Activated CD8-positive, alpha-beta memory T cell treated with anti-CD3 and anti-CD28 coated beads for 48 hours (primary cell): ENCODE measurements around the gene TMEM184A.
A peak's percentile ranks its signal among the peaks of the same experiment; 100 is the strongest.
"Not testable (repeated sequence)": the region's sequence is repeated elsewhere in the genome, so short reads cannot be mapped to it uniquely, and the experiment has no call there.

ENCODE experiments used
- DNase-seq, 3 experiments: peaks; one replicate each; pipeline ENCODE4 v3.0.0-alpha.2; 2020; ENCODE audit warnings: low read depth in 2 of 3, low spot score in 2 of 3

Gene TMEM184A

DNA sequence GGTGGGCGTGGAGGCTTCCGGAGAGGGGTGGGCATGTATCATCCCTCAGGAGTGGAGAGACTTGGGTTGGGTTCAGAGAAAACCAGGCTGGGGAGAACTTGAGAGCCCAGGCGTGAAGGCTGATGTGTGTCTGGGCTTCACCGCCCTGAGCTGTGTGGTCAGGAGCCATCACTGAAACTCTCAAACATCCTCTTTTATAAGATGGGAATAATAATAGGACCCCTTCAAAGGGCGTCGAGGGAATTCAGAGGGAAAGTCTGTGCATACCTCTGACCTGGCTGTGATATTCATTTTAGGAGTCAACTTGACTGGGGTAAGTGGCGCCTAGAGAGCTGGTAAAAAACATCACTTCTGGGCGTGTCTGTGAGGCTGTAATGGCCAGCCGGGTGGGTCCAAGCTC, 34.9 kb upstream of the TMEM184A start:
- DNase-seq: no peak

DNA sequence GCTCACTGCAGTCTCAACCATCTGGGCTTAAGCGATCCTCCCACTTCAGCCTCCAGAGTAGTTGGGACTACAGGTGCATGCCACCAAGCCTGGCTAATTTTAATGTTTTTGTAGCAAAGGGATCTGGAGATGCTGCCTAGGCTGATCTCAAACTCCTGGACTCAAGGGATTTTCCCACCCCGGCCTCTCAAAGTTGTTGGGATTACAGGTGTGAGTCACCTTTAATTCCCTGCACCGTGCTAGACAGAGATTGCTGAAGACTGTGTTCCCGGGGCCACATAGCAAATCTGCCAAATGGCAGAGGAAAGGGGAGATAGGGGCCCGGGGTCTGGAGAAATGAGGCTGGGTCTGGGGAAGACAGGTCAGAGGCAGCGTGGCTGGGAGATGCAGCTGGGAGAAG, 34.5 kb upstream of the TMEM184A start:
- DNase-seq: no peak

DNA sequence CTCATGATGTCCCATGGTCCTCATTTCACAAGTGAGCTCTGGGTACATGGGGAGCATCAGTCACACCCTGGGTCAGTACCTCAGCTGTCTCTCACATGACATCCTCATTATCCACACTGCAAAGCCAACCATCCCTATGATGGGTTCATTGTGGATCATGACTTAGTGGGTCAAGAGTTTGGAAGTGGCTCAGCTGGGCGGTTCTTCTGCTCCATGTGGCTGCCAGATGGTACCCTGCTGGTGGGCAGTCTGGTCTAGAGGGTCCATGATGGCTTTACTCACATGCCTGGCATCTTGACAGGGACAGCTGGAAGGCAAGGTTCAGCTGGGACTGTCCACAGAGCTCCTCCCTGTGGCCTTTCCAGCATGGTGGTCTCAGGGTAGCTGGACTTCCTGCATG, 33.0 kb upstream of the TMEM184A start:
- DNase-seq: no peak

DNA sequence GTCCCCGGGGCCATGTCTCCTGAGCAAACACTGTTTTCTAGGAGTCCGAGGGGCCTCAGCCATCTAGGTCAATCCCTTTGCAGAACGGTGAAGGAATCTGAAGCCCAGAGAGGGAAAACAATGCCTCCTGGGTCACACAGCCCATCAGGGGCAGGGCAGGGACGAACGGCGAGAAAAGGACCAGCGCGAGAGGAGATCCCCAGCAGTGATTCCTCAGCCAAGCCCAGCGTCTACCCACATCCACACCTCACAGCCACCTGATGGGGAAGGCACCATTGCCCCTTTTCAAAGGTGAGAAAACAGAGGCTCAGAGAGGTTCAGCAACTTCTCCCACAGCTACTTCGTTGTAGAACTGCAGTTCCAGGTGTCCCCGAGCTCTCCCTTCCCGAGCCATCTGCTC, 31.7 kb upstream of the TMEM184A start:
- DNase-seq: no peak

DNA sequence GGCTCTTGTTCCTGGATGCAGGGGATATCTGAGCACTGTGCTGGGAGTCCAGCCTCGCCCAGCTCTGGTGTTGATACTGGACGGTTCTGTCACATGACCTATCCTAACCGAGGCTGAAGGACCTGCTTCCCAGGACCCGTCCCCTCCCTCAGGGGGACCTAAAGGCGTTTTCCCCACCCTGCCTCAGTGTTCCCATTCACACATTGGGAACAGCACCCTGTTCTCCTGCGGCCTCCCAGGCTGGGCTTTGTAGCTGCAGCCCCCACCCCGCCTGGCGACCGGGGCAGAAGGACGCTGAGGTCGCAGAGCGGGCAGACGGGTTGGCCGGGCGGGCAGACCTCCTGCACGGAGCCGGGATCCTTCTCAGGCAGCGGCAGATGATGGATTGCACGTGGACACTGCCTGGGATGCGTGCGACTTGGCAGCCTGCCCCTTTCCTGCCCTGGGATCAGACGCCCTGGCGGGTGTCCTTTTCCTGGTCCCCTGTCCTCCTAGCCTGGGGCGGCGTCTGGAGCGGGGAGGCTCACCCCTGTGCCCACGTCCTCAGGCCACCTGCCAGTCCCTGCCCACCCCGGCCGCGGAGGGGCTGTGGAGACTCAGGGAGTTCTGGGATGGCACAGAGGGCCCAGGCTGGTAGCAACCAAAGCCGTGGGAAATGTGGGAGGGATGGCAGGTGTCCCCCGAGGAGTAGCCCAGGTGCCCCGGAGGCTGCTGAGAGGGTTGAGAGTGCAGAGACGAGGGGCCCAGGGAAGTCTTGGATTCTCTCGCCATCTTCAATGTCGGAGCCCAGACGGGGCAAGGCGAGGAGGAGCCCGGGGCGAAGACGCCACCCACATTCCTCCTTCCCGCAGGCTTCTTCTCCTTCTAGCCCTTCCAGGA, 31.1 kb upstream of the TMEM184A start:
- no peak for DNase-seq

DNA sequence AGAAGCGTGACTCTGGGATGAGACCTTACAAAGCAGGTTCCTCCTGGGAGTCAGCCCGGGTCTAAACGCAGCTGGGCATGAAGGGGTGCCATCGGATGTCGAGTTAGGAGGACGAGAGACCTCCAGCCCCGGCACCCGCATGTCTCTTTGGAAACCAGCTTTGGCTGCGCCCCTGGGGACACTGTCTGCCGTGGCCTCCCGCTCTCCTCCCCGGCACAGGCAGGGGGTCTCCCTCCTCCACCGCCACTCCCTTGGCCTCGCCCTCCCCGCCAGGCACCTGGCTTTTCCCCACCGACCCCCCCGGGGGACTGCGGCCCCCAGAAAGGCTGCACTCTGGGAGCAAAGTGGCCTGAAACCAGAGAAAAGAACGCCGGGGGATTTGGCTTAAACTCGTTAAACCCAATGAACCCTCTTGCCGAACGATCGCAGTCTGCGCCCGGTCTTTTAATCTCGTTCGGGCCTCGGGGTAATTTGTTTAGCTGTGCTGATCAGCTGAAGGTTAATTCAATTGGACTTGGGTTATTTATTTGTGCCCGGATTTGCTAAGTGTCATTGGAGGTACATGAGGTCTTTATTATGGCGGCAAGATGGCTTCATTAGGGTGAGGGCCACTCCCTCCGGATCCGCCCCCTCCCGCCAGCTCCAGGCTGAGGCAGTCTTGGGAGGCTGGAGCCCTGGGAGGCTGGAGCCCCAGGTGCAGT, 30.3 kb upstream of the TMEM184A start:
- no peak for DNase-seq

DNA sequence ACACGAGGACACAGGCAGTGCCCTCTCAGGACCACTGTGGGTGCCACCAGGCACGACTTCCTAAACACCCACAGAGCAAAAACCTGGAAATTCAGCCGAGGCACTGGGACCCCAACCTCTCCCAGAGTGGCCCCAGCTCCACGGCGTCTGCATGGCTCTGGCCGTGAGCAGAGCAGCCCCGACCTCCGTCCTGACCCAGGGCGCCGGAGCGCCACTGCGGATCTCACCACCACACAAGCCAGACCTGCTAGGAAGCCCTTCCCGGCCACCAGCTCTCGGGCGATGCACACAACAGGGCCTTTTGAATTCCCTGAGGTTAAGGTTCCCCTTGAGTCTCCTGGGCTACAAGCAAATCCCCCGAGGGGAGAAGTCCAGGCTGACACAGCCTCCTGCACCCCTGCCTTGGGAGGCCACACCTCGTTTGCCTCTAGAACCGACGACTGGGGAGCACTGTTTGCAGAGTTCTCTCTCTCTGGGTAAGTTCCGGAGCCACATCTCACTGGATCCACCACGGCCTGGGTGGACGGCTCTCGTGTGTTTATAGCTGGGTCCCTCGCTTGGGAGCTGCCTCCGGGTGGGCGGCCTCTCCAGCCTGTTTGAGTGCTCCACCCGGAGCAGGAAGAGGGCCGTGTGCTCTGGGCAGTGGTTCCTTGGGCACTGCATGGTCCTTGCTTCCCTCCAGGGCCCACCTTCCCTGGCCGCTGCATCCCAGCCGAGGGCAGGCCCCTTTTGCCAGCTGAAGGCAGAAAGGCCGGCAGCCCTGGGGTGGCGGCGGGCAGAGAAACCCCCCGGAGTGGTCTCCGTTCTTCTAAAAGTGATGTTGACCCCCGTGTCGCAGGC, 29.4 kb upstream of the TMEM184A start:
- no peak for DNase-seq

DNA sequence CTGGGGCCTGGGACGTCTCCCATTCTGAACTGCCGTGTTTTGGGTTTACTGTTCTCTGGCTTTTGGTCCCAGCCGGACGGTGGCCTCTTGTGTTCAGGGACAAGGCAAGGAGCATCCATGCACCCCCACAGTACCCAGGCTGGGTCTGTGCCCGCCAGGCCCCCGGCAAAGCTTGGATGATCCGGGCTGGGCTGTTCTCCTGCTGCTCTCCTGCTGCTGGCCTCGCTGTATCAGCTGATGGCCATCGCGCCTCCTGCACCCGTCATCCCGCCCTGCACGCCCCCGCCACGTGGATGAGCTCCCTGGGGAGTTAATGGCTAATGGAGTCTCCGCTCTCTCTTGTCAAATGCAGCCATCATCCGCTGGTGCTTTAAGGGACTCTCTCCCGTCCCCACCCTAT, 28.7 kb upstream of the TMEM184A start:
- no peak for DNase-seq

DNA sequence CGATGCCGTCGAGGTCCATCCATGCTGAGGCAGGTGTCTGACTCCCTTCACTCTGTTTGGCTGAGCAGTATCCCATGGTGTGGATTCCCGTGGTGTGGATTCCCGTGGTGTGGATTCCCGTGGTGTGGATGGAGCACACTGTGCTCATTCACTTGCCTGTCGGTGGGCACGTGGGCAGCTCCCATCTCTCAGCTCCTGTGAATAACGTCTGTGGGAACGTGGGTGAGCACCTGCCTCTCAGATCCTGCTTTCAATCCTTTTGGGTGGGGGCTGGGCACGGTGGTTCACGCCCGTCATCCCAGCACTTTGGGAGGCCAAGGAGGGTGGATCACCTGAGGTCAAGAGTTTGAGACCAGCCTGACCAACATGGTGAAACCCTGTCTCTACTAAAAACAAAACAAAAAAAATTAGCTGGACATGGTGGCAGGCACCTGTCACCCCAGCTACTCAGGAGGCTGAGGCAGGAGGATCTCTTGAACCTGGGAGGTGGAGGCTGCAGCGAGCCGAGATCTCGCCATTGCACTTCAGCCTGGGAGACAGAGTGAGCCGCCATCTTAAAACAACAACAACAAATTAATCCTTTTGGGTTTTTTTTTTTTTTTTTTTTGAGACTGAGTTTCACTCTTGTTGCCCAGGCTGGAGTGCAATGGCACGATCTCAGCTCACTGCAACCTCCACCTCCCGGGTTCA, 27.4 kb upstream of the TMEM184A start:
- DNase-seq: not testable (repeated sequence)

DNA sequence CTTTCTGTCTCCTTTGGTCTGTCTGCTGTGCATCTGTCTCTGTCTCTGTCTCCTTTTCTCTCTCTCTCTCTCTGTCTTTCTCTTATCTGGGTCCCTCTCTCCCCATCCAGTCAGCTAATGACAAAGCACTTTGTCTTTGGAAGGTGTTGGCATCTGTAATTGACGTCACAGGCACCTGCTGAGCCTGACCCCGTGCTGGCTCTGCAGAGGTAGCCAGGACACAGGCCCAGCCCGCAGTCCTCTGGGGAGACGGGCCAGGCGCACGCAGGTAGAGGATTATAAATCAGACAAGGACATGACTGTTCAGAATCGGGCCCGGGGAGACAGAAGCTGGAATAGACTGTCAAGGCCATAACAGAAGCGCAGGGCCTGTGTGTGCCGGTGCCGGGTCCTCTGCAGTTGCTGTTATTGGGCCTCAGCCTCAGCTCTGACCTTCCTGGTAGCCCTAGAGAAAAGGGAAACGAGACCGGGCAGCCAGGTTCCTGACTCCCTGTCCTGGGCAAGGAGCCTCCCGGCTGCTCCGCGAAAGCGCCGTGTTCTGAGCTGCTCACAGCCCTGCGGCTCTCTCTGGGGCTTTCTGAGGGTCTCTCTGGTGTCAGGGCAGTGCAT, 24.5 kb upstream of the TMEM184A start:
- DNase-seq: no peak

DNA sequence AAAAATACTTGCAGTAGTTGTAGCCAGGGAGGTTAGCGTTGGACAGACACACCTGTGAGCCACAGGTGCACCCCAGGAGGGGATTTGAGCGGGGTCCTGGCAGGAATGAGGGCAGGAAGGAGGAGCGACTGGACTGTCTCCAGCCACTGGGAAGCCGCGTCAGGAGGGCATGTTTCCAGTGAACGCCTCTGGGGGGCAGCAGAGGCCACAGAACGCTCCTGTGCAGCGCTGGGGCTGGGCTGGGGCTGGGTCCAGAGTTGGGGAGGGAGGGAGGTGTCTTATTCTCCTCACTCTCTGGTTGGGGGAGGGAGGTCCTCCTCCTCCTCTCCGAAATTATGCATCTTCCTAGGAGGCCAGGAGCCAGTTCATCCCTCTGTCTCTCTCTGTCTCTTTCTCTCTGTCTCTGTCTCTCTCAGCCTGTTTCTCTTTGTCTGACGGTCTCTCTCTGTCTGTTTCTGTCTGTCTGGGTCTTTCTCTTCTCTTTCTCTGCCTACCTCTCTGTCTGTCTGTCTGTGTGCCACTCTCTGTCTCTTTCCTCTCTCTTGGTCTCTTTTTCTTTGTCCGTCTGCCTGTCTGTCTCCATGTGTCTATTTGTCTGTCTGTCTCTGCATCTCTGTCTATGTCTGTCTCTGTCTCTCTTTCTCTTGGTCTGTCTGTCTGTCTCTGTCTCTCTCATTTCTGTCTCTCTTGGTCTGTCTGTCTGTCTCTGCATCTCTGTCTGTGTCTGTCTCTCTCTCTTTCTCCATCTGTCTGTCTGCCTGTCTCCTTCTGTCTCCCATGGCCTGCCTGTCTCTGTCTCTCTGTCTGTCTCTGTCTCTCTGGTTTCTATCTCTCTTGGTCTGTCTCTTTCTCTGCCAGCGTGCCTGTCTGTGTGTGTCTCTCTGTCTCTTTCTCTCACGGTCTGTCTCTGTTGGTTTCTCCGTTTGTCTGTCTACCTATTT, 23.7 kb upstream of the TMEM184A start:
- peak; percentile 30 to 55 (median 48) for DNase-seq

DNA sequence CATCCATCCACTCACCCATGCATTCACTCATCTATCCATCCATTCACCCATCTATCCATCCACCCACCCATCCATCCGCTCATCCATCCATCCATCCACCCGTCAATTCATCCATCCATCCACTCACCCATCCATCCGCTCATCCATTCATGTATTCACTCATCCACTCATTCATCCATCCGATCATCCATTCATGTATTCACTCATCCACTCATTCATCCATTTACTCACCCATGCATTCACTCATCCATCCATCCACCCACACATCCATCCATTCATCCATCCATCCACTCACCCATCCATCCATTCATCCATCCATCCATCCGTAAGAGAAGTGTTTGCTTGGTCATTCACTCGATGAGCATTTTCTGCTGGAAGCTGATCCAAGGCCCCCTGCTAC, 22.5 kb upstream of the TMEM184A start:
- DNase-seq: no peak

DNA sequence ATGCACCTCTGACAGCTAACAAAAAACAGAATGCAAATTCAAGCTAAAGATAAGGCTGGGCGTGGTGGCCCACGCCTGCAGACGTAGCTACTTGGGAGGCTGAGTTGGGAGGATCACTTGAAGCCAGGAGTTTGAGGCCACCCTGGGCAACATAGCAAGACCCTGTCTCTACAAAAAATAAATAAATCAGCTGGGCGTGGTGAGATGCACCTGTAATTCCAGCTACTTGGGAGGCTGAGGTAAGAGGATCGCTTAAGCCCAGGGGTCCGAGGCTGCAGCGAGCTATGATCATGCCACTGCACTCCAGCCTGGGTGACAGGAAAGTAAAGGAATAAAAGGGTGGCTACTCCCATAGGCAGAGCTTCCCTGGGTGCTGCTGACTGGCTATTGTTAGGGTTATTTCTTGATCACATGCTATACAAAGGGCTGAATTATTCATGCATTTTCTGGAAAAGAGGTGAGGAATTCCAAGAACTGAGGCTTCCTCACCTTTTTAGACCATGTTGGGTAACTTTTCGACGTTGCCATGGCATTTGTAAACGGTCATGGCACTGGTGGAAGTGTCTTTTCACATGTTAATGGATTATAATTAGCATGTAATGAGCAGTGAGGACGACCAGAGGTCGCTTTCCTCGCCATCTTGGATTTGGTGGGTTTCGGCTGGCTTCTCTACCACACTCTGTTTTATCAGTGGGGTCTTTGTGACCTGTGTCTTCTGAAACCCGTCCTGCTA, 20.7 kb upstream of the TMEM184A start:
- no peak for DNase-seq

DNA sequence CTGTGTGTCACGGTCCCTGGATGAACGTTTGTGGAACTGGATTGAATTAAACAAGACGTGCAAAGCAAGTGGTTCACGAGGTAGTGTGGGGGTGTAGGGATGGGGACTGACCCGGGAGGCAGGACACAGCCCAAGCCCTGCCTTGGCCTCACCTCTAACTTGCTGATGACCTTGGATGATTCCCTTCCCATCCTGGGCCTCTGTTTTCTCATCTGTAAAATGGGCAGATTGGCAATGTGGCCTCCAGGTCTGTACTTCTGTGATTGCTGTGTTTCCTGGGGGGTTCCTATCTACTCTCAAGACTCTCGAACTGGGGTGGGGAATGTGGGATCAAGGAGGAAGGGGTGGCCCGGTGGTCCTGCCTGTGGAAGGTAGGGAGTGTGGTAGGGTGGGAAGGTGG, 19.8 kb upstream of the TMEM184A start:
- DNase-seq: no peak

DNA sequence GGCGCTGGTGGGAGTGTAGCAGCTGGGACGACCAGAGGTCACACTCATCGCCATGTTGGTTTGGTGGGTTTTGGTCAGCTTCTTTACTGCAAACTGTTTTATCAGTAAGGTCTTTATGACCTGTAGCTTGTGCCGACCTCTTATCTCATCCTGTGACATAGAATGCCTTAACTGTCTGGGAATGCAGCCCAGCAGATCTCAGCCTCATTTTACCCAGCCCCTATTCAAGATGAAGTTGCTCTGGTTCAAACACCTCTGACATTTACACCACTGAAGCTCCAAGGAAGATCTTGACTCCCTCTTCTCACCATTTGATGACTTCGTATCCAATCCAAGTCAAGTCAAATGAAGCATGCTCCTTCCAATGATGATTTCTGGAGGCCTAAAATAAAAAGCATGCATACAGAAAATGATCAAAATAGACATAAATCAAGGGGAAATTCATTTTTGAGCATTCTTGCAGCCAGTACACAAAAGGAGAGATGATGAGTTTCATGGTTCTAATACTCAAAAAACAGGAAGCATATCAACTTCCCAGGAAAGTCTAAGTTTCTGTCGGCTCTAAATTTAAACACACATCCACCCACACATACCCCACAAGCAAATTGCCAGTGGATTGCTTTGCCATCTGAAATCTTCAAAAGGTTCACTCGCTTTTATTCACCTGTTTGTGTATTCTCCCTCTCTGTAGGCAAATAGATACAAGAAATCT, 16.3 kb upstream of the TMEM184A start:
- no peak for DNase-seq

DNA sequence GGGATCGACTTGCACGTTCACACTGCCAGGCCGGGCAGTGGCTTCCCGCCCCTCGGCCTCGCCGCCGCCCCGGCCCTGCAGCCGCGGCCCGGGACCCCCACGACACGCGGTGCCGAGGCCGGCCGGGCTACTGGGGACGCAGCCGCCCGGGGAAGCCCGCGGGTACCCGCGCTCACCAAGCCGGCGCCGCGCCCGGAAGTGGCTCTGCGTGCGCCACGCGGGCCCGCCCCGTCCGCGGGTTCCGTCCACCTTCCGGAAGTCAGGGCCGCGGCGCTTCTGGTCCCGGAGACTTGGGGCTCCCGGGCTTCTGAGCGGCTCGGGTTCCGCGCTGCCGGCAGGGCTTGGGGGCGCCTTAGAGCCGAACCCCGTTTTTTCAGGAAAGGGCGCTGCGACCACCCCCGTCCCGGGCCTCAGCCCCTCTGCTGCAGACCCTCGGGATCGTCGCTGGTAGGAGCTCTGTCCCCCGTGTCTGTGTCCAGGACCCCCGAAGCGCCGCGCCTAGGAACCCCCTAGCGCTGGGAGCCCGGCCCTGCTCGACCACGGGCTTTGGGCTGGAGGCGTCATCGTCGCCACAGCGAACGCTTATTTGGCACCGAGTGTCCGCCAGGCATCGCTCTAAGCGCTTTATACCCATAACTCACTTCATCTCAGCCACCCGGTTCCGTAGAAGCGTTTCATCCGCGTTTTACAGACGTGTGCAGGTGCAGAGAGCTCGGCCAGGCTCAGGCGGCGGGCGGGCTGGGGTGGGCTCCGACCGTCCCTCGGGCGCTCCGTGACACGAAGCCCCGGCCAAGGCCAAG, 14.0 kb upstream of the TMEM184A start, which contains the start of gene PSMG3:
Gene PSMG3, minus strand, starts transcription at position 200 of the 800 bp plus-strand sequence. CDS start 693 bp downstream, outside the sequence.
- DNase-seq: peak; percentile 75 to 87 (median 80)

DNA sequence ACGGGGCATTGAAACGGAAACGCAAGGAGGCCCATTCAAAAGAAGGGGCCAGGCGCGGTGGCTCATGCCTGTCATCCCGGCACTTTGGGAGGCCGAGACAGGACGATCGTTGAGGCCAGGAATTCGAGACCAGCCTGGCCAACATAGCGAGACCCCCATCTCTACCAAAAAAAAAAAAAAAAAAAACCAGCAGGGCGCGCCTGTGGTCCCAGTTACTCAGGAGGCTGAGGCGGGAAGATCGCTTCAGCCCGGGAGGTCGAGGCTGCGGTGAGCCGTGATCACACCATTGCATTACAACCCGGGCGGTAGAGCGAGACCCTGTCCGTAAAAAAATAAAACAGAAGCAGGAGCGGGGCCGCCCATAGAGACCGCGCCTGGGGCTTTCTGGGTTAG, 13.4 kb upstream of the TMEM184A start:
- DNase-seq: no peak
